ENCODE measurements around the gene RAET1G. TPM values are rescaled to one million over a fixed set of nuclear protein-coding genes. Genes with fewer than 3 reads are reported as not detected.

Gene RAET1G
- total RNA-seq, 4 donors from 2014 or later = 0.29 to 0.32 TPM; not detected in 2

GRCh38 chr6:149936743-149937142, 13.8 kb upstream of the RAET1G start:
- 51% methylated on average over 2 of the region's 2 CpGs for WGBS
- no peak for TF ChIP-seq POLR2A (IDR thresholded peaks at IDR 0.05; ENCODE audit: low read depth)
- no peak for TF ChIP-seq CTCF (IDR thresholded peaks at IDR 0.05)
- TF ChIP-seq EP300 (IDR thresholded peaks at IDR 0.05) = no peak
- TF ChIP-seq POLR2AphosphoS5 (IDR thresholded peaks at IDR 0.05) = no peak
- Histone ChIP-seq H3K36me3 (no peaks in the 10 kb centered on the region), H3K4me1 (peaks cover 18 to 25% (median 24%) of the 10 kb centered on the region in 4 donors), H3K9me3 (no peaks in the 10 kb centered on the region), H3K27ac (replicated peaks in 1 of 4) (no peak overlapping the region), H3K27me3 (peaks cover 18 to 98% (median 71%) of the 10 kb centered on the region in 4 donors), H3K4me3 (no peak overlapping the region)
- no peak for DNase-seq (ENCODE audit: extremely low spot score)
- intact Hi-C loops (cut with DNase I) = no loop called here

DNA sequence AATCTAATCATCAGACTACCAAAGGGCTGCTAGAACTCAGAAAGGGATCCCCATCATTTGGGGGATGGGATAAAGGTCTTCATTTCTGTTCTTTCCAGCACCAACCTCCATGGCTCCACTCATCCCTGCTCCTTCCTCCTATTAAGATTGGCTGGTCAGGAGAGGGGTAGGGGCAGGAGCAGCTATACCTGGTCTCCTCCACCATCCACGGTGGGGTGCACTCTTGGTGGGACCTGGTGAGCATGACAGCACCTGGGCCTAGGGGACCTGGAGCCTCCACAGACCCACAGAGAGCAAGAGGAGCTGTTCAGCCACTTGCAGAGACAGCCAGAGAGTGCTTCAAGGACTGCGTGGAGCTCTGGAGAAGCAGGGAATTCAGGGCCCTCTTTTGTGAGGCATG, 12.7 kb upstream of the RAET1G start:
- DNase-seq (ENCODE audit: extremely low spot score) = peak; percentile 62
- H3K27me3 ChIP-seq = peaks cover 18 to 98% (median 61%) of the 10 kb centered on the region in 4 donors
- TF ChIP-seq POLR2A (IDR thresholded peaks at IDR 0.05; ENCODE audit: low read depth) (no peak), EP300 (IDR thresholded peaks at IDR 0.05) (no peak), CTCF (IDR thresholded peaks at IDR 0.05) (no peak), POLR2AphosphoS5 (IDR thresholded peaks at IDR 0.05) (no peak)
- no peak overlapping the region for H3K27ac ChIP-seq (replicated peaks in 1 of 4)
- intact Hi-C loops (cut with DNase I) = no loop called here
- H3K4me1 ChIP-seq = peaks cover 12 to 16% (median 13%) of the 10 kb centered on the region in 4 donors
- 33% methylated on average over 1 of the region's 2 CpGs for WGBS
- no peaks in the 10 kb centered on the region for H3K36me3 ChIP-seq
- no peak overlapping the region for H3K4me3 ChIP-seq
- H3K9me3 ChIP-seq = no peaks in the 10 kb centered on the region

DNA sequence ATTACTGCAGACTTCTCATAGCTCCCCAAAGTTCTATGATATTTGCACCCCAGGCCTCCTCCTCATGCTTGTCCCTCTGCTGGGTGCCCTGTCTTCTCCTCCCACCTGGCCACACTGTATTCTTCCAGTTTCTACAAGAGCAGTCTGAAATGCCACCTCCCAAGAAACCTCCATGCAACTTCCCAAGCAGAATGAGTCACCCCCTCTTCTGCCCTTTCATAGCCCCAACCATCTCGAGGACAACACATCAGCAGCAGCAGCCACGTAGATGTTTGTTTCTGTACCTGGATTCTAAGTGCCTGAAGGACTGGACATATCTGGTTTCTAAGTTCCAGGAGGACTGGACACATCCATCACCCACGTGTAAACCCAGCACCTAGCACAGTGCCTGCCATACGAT, 12.3 kb upstream of the RAET1G start:
- Histone ChIP-seq H3K4me3 (no peak overlapping the region), H3K4me1 (peaks cover 11 to 16% (median 12%) of the 10 kb centered on the region in 4 donors), H3K9me3 (no peaks in the 10 kb centered on the region), H3K36me3 (no peaks in the 10 kb centered on the region), H3K27ac (replicated peaks in 1 of 4) (no peak overlapping the region), H3K27me3 (peaks cover 18 to 98% (median 58%) of the 10 kb centered on the region in 4 donors)
- no peak for DNase-seq (ENCODE audit: extremely low spot score)
- intact Hi-C loops (cut with DNase I) = no loop called here
- WGBS = 67% methylated on average over 4 of the region's 4 CpGs
- TF ChIP-seq POLR2A (IDR thresholded peaks at IDR 0.05; ENCODE audit: low read depth) (no peak), EP300 (IDR thresholded peaks at IDR 0.05) (no peak), POLR2AphosphoS5 (IDR thresholded peaks at IDR 0.05) (no peak), CTCF (IDR thresholded peaks at IDR 0.05) (no peak)

- 29% methylated on average over 11 of the region's 11 CpGs for WGBS
- Histone ChIP-seq H3K27ac (replicated peaks in 1 of 4) (no peak overlapping the region), H3K9me3 (no peaks in the 10 kb centered on the region), H3K36me3 (no peaks in the 10 kb centered on the region), H3K27me3 (peaks cover 10 to 98% (median 55%) of the 10 kb centered on the region in 4 donors), H3K4me1 (peaks cover 11 to 15% (median 12%) of the 10 kb centered on the region in 4 donors), H3K4me3 (no peak overlapping the region)
- DNase-seq (ENCODE audit: extremely low spot score) = no peak
- TF ChIP-seq CTCF (IDR thresholded peaks at IDR 0.05) (peak; percentile 81 to 86 (median 85)), POLR2AphosphoS5 (IDR thresholded peaks at IDR 0.05) (no peak), POLR2A (IDR thresholded peaks at IDR 0.05; ENCODE audit: low read depth) (no peak), EP300 (IDR thresholded peaks at IDR 0.05) (no peak)
- intact Hi-C loops (cut with DNase I) = loop anchor here (1.0 kb wide), 1 partner anchor 83 kb away; no protein-coding TSS in a partner anchor
Measured at GRCh38 chr6:149934249-149935156, 11.6 kb upstream of the RAET1G start.
